ENCODE measurements around the gene GUCA1A. TPM values are rescaled to one million over a fixed set of nuclear protein-coding genes. Genes with fewer than 3 reads are reported as not detected.
A peak's percentile ranks its signal among the peaks of the same experiment; 100 is the strongest.

GUCA1A gene
- total RNA-seq, 4 donors from 2014 or later = not detected

GRCh38 chr6:42141603-42142117 is 31.5 kb upstream of the GUCA1A start:
- TF ChIP-seq EP300 (IDR thresholded peaks at IDR 0.05) = no peak
- TF ChIP-seq POLR2A (IDR thresholded peaks at IDR 0.05; ENCODE audit: low read depth) = no peak
- TF ChIP-seq CTCF (IDR thresholded peaks at IDR 0.05) = no peak
- no peak for TF ChIP-seq POLR2AphosphoS5 (IDR thresholded peaks at IDR 0.05)
- WGBS = 60% methylated on average over 13 of the region's 13 CpGs
- DNase-seq (ENCODE audit: extremely low spot score) = no peak
- no peaks in the 10 kb centered on the region for H3K36me3 ChIP-seq
- H3K27me3 ChIP-seq = peaks cover 0 to 65% (median 20%) of the 10 kb centered on the region in 4 donors
- intact Hi-C loops (cut with DNase I) = no loop called here
- peak overlapping the region; percentile 51 to 64 (median 54) for H3K4me3 ChIP-seq
- no peaks in the 10 kb centered on the region for H3K9me3 ChIP-seq
- peaks cover 12 to 17% (median 14%) of the 10 kb centered on the region in 4 donors for H3K4me1 ChIP-seq
- peak overlapping the region; percentile 49 to 72 (median 58) for H3K27ac ChIP-seq (replicated peaks in 1 of 4)

- Histone ChIP-seq H3K4me1 (peaks cover 12 to 17% (median 14%) of the 10 kb centered on the region in 4 donors), H3K4me3 (peak within 1 kb of the TSS; percentile 51 to 64 (median 54)), H3K9me3 (no peaks in the 10 kb centered on the region), H3K27ac (replicated peaks in 1 of 4) (peak within 1 kb of the TSS; percentile 49 to 72 (median 58)), H3K36me3 (no peaks in the 10 kb centered on the region), H3K27me3 (peaks cover 0 to 66% (median 20%) of the 10 kb centered on the region in 4 donors)
- no peak for TF ChIP-seq POLR2AphosphoS5 (IDR thresholded peaks at IDR 0.05)
- TF ChIP-seq POLR2A (IDR thresholded peaks at IDR 0.05; ENCODE audit: low read depth) = no peak
- no peak for TF ChIP-seq EP300 (IDR thresholded peaks at IDR 0.05)
- no peak for TF ChIP-seq CTCF (IDR thresholded peaks at IDR 0.05)
- WGBS = 7% methylated on average over 21 of the region's 60 CpGs
- DNase-seq (ENCODE audit: extremely low spot score) = no peak
- intact Hi-C loops (cut with DNase I) = no loop called here
These were observed 30.9 kb upstream of the GUCA1A start, which contains the start of gene C6orf132 for GRCh38 chr6:42142118-42142835. Gene C6orf132 (minus strand): TSS chr6:42142620. CDS start chr6:42142444, 176 bp downstream.

- Histone ChIP-seq H3K4me3 (no peak overlapping the region), H3K36me3 (no peaks in the 10 kb centered on the region), H3K9me3 (no peaks in the 10 kb centered on the region), H3K27me3 (peaks cover 0 to 40% (median 14%) of the 10 kb centered on the region in 4 donors), H3K4me1 (peaks cover 6 to 9% (median 8%) of the 10 kb centered on the region in 4 donors), H3K27ac (replicated peaks in 1 of 4) (no peak overlapping the region)
- intact Hi-C loops (cut with DNase I) = no loop called here
- TF ChIP-seq POLR2A (IDR thresholded peaks at IDR 0.05; ENCODE audit: low read depth) (no peak), EP300 (IDR thresholded peaks at IDR 0.05) (no peak), CTCF (IDR thresholded peaks at IDR 0.05) (no peak), POLR2AphosphoS5 (IDR thresholded peaks at IDR 0.05) (no peak)
- no peak for DNase-seq (ENCODE audit: extremely low spot score)
- 89% methylated on average over 8 of the region's 10 CpGs for WGBS
These were observed 26.0 kb upstream of the GUCA1A start for GRCh38 chr6:42147138-42147562.

- H3K36me3 ChIP-seq = no peaks in the 10 kb centered on the region
- TF ChIP-seq CTCF (IDR thresholded peaks at IDR 0.05) = no peak
- no peak for TF ChIP-seq POLR2AphosphoS5 (IDR thresholded peaks at IDR 0.05)
- TF ChIP-seq POLR2A (IDR thresholded peaks at IDR 0.05; ENCODE audit: low read depth) = no peak
- TF ChIP-seq EP300 (IDR thresholded peaks at IDR 0.05) = no peak
- H3K4me1 ChIP-seq = no peaks in the 10 kb centered on the region
- no peaks in the 10 kb centered on the region for H3K9me3 ChIP-seq
- intact Hi-C loops (cut with DNase I) = no loop called here
- H3K27ac ChIP-seq (replicated peaks in 1 of 4) = no peak overlapping the region
- H3K4me3 ChIP-seq = no peak overlapping the region
- peaks cover 0 to 31% (median 5%) of the 10 kb centered on the region in 4 donors for H3K27me3 ChIP-seq
- no peak for DNase-seq (ENCODE audit: extremely low spot score)
- WGBS = 47% methylated on average over 3 of the region's 3 CpGs
These were observed 25.1 kb upstream of the GUCA1A start for GRCh38 chr6:42148058-42148457.
